ENCODE results near the gene KRT79. TPM values are rescaled to one million over a fixed set of nuclear protein-coding genes. Genes with fewer than 3 reads are reported as not detected.

KRT79 gene
- total and polyA plus RNA-seq, 9 of the 15 experiments (the other 6 are each of a cell fraction or from before 2014, with no cell fraction given) = 0.03 to 2.3 (median 0.23) TPM; not detected in 2

DNA sequence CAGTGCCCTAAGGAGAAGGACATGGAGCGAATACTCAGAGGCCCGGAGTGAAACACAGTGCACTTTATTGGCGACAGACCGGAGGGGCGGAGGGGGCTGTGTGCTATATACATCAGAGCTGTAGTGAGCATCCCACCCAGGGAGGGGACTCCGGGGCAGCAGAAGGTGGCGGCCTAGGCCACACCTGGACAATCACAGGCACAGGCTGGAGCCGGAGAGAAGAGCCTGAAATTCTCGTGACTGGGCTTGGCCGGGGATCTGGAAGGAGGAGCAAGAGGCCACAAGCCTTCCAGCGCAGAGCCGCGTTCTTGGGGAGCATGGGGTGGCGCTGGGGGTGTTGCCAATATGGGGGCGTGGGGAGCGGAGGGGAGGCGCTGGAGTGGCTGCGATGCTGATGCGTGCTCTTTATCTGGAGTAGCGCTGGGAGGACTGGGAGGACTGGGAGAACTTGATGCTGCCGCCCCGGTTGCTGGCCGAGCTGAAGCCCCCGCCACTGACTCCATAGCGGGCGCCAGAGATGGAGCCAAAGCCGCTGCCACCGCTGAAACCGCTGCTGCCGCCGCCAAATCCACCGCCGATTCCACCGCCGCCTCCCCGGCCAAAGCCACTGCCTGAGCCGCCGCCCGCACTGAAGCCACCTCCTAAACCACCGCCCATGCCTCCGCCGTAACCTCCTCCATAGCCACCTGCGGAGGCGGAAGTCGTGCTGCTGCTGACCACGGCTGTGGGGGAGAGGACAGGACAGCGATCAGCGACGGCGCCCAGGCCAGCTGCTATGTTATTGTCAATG lies 44.3 kb downstream of the KRT79 start (continued):
- TF ChIP-seq ZNF780A (CRISPR knock-in tag; IDR thresholded peaks at IDR 0.05) (no peak), HDAC1 (IDR thresholded peaks at IDR 0.05) (peak in 1 of 2 experiments; percentile 64; a peak in 2 of 4 replicates), KLF13 (tag; IDR thresholded peaks at IDR 0.05; ENCODE audit: borderline replicate concordance, low read depth) (no peak), BHLHE40 (IDR thresholded peaks at IDR 0.05; ENCODE audit: low read length) (peak; percentile 54), SMAD4 (CRISPR knock-in tag; conservative IDR thresholded peaks at IDR 0.05) (peak; percentile 59; the same call in 1 of the 2 replicates), XRCC3 (IDR thresholded peaks at IDR 0.05) (no peak), EWSR1 (IDR thresholded peaks at IDR 0.05; ENCODE audit: borderline replicate concordance, low read depth, partially characterized antibody) (no peak), ZNF175 (CRISPR knock-in tag; IDR thresholded peaks at IDR 0.05; ENCODE audit: low read depth) (no peak), ZSCAN29 (IDR thresholded peaks at IDR 0.05) (no peak), ARID1B (IDR thresholded peaks at IDR 0.05) (peak; percentile 45; the same call in 1 of the 2 replicates), ZNF23 (CRISPR knock-in tag; IDR thresholded peaks at IDR 0.05) (no peak), CCNT2 (IDR thresholded peaks at IDR 0.05; ENCODE audit: borderline replicate concordance, extremely low read depth, insufficient read length, low read depth, low read length) (peak; percentile 64), RCOR1 (IDR thresholded peaks at IDR 0.05; ENCODE audit: borderline replicate concordance in 1 of 2, low read depth in 2 of 2, low read length in 2 of 2) (peak in 1 of 2 experiments; percentile 52; a peak in 1 of 4 replicates), KLF10 (CRISPR knock-in tag; IDR thresholded peaks at IDR 0.05) (no peak), CEBPB (tag; IDR thresholded peaks at IDR 0.05) (no peak), ZNF583 (CRISPR knock-in tag; IDR thresholded peaks at IDR 0.05) (no peak), FOXJ2 (tag; IDR thresholded peaks at IDR 0.05) (no peak), ZNF717 (CRISPR knock-in tag; IDR thresholded peaks at IDR 0.05) (no peak), SIN3A (IDR thresholded peaks at IDR 0.05; ENCODE audit: borderline replicate concordance in 2 of 2, control insufficient read depth in 1 of 2, low read depth in 2 of 2, low read length in 2 of 2) (peak in 1 of 2 experiments; percentile 38; a peak in 1 of 4 replicates), TEAD4 (IDR thresholded peaks at IDR 0.05; ENCODE audit: low read length) (peak; percentile 38; the same call in 1 of the 2 replicates), TEAD4 (CRISPR knock-in tag; IDR thresholded peaks at IDR 0.05; ENCODE audit: borderline replicate concordance) (no peak), IFI16 (CRISPR knock-in tag; IDR thresholded peaks at IDR 0.05) (no peak)
- TF ChIP-seq, protein P1, sequence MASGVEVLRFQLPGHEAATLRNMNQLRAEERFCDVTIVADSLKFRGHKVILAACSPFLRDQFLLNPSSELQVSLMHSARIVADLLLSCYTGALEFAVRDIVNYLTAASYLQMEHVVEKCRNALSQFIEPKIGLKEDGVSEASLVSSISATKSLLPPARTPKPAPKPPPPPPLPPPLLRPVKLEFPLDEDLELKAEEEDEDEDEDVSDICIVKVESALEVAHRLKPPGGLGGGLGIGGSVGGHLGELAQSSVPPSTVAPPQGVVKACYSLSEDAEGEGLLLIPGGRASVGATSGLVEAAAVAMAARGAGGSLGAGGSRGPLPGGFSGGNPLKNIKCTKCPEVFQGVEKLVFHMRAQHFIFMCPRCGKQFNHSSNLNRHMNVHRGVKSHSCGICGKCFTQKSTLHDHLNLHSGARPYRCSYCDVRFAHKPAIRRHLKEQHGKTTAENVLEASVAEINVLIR (CRISPR knock-in tag; IDR thresholded peaks at IDR 0.05) = no peak
- TF ChIP-seq, protein P2, sequence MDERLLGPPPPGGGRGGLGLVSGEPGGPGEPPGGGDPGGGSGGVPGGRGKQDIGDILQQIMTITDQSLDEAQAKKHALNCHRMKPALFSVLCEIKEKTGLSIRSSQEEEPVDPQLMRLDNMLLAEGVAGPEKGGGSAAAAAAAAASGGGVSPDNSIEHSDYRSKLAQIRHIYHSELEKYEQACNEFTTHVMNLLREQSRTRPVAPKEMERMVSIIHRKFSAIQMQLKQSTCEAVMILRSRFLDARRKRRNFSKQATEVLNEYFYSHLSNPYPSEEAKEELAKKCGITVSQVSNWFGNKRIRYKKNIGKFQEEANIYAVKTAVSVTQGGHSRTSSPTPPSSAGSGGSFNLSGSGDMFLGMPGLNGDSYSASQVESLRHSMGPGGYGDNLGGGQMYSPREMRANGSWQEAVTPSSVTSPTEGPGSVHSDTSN (CRISPR knock-in tag; IDR thresholded peaks at IDR 0.05; ENCODE audit: low read depth) = no peak
- TF ChIP-seq, protein P2 (tag; conservative IDR thresholded peaks at IDR 0.05; ENCODE audit: low read depth) = no peak

Data from K562 (cell line).